WTC11 (cell line): Measurements from ENCODE around the gene PTPRU. TPM values are rescaled to one million over a fixed set of nuclear protein-coding genes. Genes with fewer than 3 reads are reported as not detected.

Experiments
- ATAC-seq: fragments of 200-7000 bp; cut with Tn5 transposase; 2 replicates; pipeline ENCODE4 v1.10.0; 2021; ENCODE audit warnings: mild to moderate bottlenecking, moderate library complexity
- CTCF ChIA-PET: fragments of 300-600 bp; sonication (Branson Sonifier 250); formaldehyde crosslinking; loops from one replicate; lab custom pipeline; 2021; ENCODE audit warnings: antibody characterized with exemption; lab: Charles Lee
- POLR2A ChIA-PET: fragments of 350-600 bp; sonication (Branson Sonifier 250); formaldehyde crosslinking; loops from one replicate; lab custom pipeline; 2021; ENCODE audit warnings: antibody characterized with exemption; lab: Charles Lee
- DNase-seq: peaks from one replicate; pipeline ENCODE4 v3.0.0; 2021; ENCODE audit warnings: low spot score
- H3K27ac Mint-ChIP-seq: 2 replicates; pipeline ENCODE4 v1.8.0; 2021; ENCODE audit warnings: mixed read lengths
- H3K27me3 Mint-ChIP-seq: 2 replicates; pipeline ENCODE4 v1.8.0; 2021; ENCODE audit warnings: low read depth, mild to moderate bottlenecking, moderate library complexity, mixed read lengths
- H3K36me3 Mint-ChIP-seq: 2 replicates; pipeline ENCODE4 v1.8.0; 2021; ENCODE audit warnings: mixed read lengths
- H3K4me1 Mint-ChIP-seq: 2 replicates; pipeline ENCODE4 v1.8.0; 2022; ENCODE audit warnings: mixed read lengths
- H3K4me3 Mint-ChIP-seq: 2 replicates; pipeline ENCODE4 v1.8.0; 2021; ENCODE audit warnings: mild to moderate bottlenecking, moderate library complexity, mixed read lengths
- H3K9me3 Mint-ChIP-seq: 2 replicates; pipeline ENCODE4 v1.8.0; 2021; ENCODE audit warnings: mixed read lengths
- AR ChIP-seq: fragments of 250-450 bp; sonication (Bioruptor Pico); IDR thresholded peaks from 2 replicates; pipeline ENCODE4 v1.9.0; 2021; ENCODE audit warnings: mild to moderate bottlenecking
- CTCF ChIP-seq: fragments of 200-600 bp; IDR thresholded peaks from 2 replicates; pipeline ENCODE4 v1.8.0; 2022; ENCODE audit warnings: antibody characterized with exemption
- E2F1 ChIP-seq: sonication (generic); formaldehyde crosslinking; IDR thresholded peaks from 2 replicates; pipeline ENCODE4 v1.8.0; 2022; ENCODE audit warnings: mild to moderate bottlenecking, missing genetic modification reagents
- ESRRA ChIP-seq: sonication (generic); formaldehyde crosslinking; IDR thresholded peaks from 2 replicates; pipeline ENCODE4 v1.8.1; 2022; ENCODE audit warnings: mild to moderate bottlenecking, missing genetic modification reagents, borderline replicate concordance
- FOXJ3 ChIP-seq: sonication (generic); formaldehyde crosslinking; IDR thresholded peaks from 2 replicates; pipeline ENCODE4 v1.9.0; 2021; ENCODE audit warnings: missing genetic modification reagents, mild to moderate bottlenecking, borderline replicate concordance
- FOXK1 ChIP-seq: sonication (generic); formaldehyde crosslinking; IDR thresholded peaks from 2 replicates; pipeline ENCODE4 v1.8.0; 2022; ENCODE audit warnings: mild to moderate bottlenecking, moderate library complexity, missing genetic modification reagents
- GTF2I ChIP-seq: fragments of 250-450 bp; sonication (Bioruptor Pico); conservative IDR thresholded peaks from 2 replicates; pipeline ENCODE4 v1.4.0; 2021; ENCODE audit warnings: mild to moderate bottlenecking
- MXD4 ChIP-seq: fragments of 250-450 bp; sonication (Bioruptor Pico); IDR thresholded peaks from 2 replicates; pipeline ENCODE4 v1.8.0; 2021; ENCODE audit warnings: mild to moderate bottlenecking, moderate library complexity, borderline replicate concordance
- MYBL2 ChIP-seq: sonication (generic); formaldehyde crosslinking; IDR thresholded peaks from 2 replicates; pipeline ENCODE4 v1.8.1; 2023; ENCODE audit warnings: mild to moderate bottlenecking, moderate library complexity, missing genetic modification reagents
- OVOL2 ChIP-seq: fragments of 250-450 bp; sonication (Bioruptor Pico); IDR thresholded peaks from 2 replicates; pipeline ENCODE4 v1.9.0; 2021; ENCODE audit warnings: mild to moderate bottlenecking, borderline replicate concordance
- PREB ChIP-seq: sonication (generic); formaldehyde crosslinking; IDR thresholded peaks from 2 replicates; pipeline ENCODE4 v1.8.1; 2022; ENCODE audit warnings: mild to moderate bottlenecking, missing genetic modification reagents, moderate library complexity, borderline replicate concordance
- SMAD3 ChIP-seq: sonication (generic); formaldehyde crosslinking; IDR thresholded peaks from 2 replicates; pipeline ENCODE4 v1.8.0; 2022; ENCODE audit warnings: missing genetic modification reagents, mild to moderate bottlenecking, borderline replicate concordance
- SMAD4 ChIP-seq: sonication (generic); formaldehyde crosslinking; IDR thresholded peaks from 2 replicates; pipeline ENCODE4 v1.8.0; 2022; ENCODE audit warnings: mild to moderate bottlenecking, missing genetic modification reagents
- SOX15 ChIP-seq: fragments of 250-450 bp; sonication (Bioruptor Pico); IDR thresholded peaks from 2 replicates; pipeline ENCODE4 v1.9.0; 2021; ENCODE audit warnings: mild to moderate bottlenecking
- SP1 ChIP-seq: sonication (generic); formaldehyde crosslinking; conservative IDR thresholded peaks from 2 replicates; pipeline ENCODE4 v1.8.1; 2022; ENCODE audit warnings: missing genetic modification reagents
- STAT6 ChIP-seq: sonication (generic); formaldehyde crosslinking; conservative IDR thresholded peaks from 2 replicates; pipeline ENCODE4 v1.8.1; 2023; ENCODE audit warnings: mild to moderate bottlenecking, low read depth, missing genetic modification reagents, moderate library complexity
- TP53 ChIP-seq: sonication (generic); formaldehyde crosslinking; IDR thresholded peaks from 2 replicates; pipeline ENCODE4 v1.8.1; 2023; ENCODE audit warnings: mild to moderate bottlenecking, missing genetic modification reagents
- ZBTB21 ChIP-seq: sonication (generic); formaldehyde crosslinking; IDR thresholded peaks from 2 replicates; pipeline ENCODE4 v1.8.1; 2023; ENCODE audit warnings: mild to moderate bottlenecking, missing genetic modification reagents, borderline replicate concordance
- ZNF219 ChIP-seq: sonication (generic); formaldehyde crosslinking; IDR thresholded peaks from 2 replicates; pipeline ENCODE4 v1.8.0; 2023; ENCODE audit warnings: missing genetic modification reagents, mild to moderate bottlenecking, borderline replicate concordance
- ZNF512 ChIP-seq: sonication (generic); formaldehyde crosslinking; IDR thresholded peaks from 2 replicates; pipeline ENCODE4 v1.8.1; 2022; ENCODE audit warnings: missing genetic modification reagents, borderline replicate concordance
- total RNA-seq: library from RNA; stranded (reverse); gene quantifications from 3 replicates; pipeline ENCODE4 v1.2.3, GENCODE V29; 2021

The PTPRU gene
- total RNA-seq, 1 experiment from 2014 or later = 75.4 TPM

GRCh38 chr1:29253180-29253579 is 16.9 kb downstream of the PTPRU start:
- CTCF ChIA-PET = no interaction called here
- no peak for ATAC-seq
- Mint-ChIP-seq H3K4me3 (no peak overlapping the region), H3K9me3 (no peaks in the 10 kb centered on the region), H3K4me1 (peaks cover 62% of the 10 kb centered on the region)
- DNase-seq = no peak
- no peak for TF ChIP-seq MXD4 (CRISPR knock-in tag)
- TF ChIP-seq, all 79 proteins: peak for 0
- POLR2A ChIA-PET = no interaction called here
- Mint-ChIP-seq H3K27ac (no peak overlapping the region), H3K36me3 (no peaks in the 10 kb centered on the region), H3K27me3 (peaks cover 7% of the 10 kb centered on the region)

GRCh38 chr1:29254346-29254745 is 18.0 kb downstream of the PTPRU start:
- Mint-ChIP-seq H3K36me3 (no peaks in the 10 kb centered on the region), H3K27ac (no peak overlapping the region), H3K4me1 (peaks cover 60% of the 10 kb centered on the region), H3K9me3 (no peaks in the 10 kb centered on the region), H3K4me3 (no peak overlapping the region), H3K27me3 (peaks cover 17% of the 10 kb centered on the region)
- no peak for TF ChIP-seq FOXJ3
- TF ChIP-seq SMAD3 (CRISPR knock-in tag) = no peak
- no peak for TF ChIP-seq AR (CRISPR knock-in tag)
- no peak for TF ChIP-seq PREB (CRISPR knock-in tag)
- TF ChIP-seq MYBL2 (CRISPR knock-in tag) = no peak
- TF ChIP-seq SP1 (CRISPR knock-in tag) = no peak
- TF ChIP-seq OVOL2 (CRISPR knock-in tag) = no peak
- no peak for TF ChIP-seq E2F1 (CRISPR knock-in tag)
- no peak for TF ChIP-seq ESRRA
- no peak for TF ChIP-seq TP53
- POLR2A ChIA-PET = no interaction called here
- ATAC-seq = no peak
- no peak for DNase-seq
- CTCF ChIA-PET = interaction anchor here (1.0 to 3.4 kb wide), 2 partner anchors 9 to 14 kb away, joined by 4 to 10 read pairs; no protein-coding TSS in a partner anchor

GRCh38 chr1:29255134-29255666 is 18.9 kb downstream of the PTPRU start:
- CTCF ChIA-PET = interaction anchor here (3.4 kb wide), 1 partner anchor 15 kb away, joined by 10 read pairs; no protein-coding TSS in a partner anchor
- Mint-ChIP-seq H3K36me3 (no peaks in the 10 kb centered on the region), H3K27me3 (peaks cover 20% of the 10 kb centered on the region), H3K4me1 (peaks cover 54% of the 10 kb centered on the region), H3K4me3 (no peak overlapping the region), H3K27ac (no peak overlapping the region), H3K9me3 (no peaks in the 10 kb centered on the region)
- ATAC-seq = no peak
- DNase-seq = no peak
- POLR2A ChIA-PET = interaction anchor here (0.6 kb wide), 1 partner anchor 15 kb away, joined by 7 read pairs; no protein-coding TSS in a partner anchor
- TF ChIP-seq STAT6 (no peak), CTCF (no peak), ZNF219 (CRISPR knock-in tag) (no peak), ZNF512 (CRISPR knock-in tag) (no peak), GTF2I (CRISPR knock-in tag) (no peak), ZBTB21 (no peak), SMAD4 (CRISPR knock-in tag) (no peak), FOXK1 (CRISPR knock-in tag) (no peak), SOX15 (CRISPR knock-in tag) (no peak)
